Mucosa of descending colon (tissue), 3 donors: ENCODE data around the gene IL22RA1. TPM values are rescaled to one million over a fixed set of nuclear protein-coding genes. Genes with fewer than 3 reads are reported as not detected.

ENCODE experiments used
- ATAC-seq: fragments of 200-7000 bp; cut with Tn5 transposase; one replicate; pipeline ENCODE4 v1.9.1; 2020; ENCODE audit warnings: mild to moderate bottlenecking, moderate library complexity
- DNase-seq, 3 donors: peaks; one replicate each; pipeline ENCODE4 v3.0.0-alpha.2; 2020
- H3K36me3 ChIP-seq: fragments of 200-600 bp; one replicate; pipeline ENCODE4 v1.8.0; 2021; ENCODE audit warnings: low read depth, mild to moderate bottlenecking
- H3K4me1 ChIP-seq: fragments of 200-600 bp; one replicate; pipeline ENCODE4 v1.8.0; 2021; ENCODE audit warnings: low read depth, mild to moderate bottlenecking
- H3K4me3 ChIP-seq: fragments of 200-600 bp; one replicate; pipeline ENCODE4 v1.8.0; 2021; ENCODE audit warnings: mild to moderate bottlenecking
- H3K9me3 ChIP-seq: fragments of 200-600 bp; one replicate; pipeline ENCODE4 v1.8.0; 2021; ENCODE audit warnings: mild to moderate bottlenecking
- intact Hi-C, 2 donors: fragments of 100-400 bp; cut with DNase I in 1 of 2; cut with micrococcal nuclease in 1 of 2; formaldehyde crosslinking; loops; one replicate each; pipeline versions ENCODE4 v1.11.0 to v1.11.1; 2022; cut with DNase I, micrococcal nuclease
- total RNA-seq, 3 donors: library from RNA; stranded (reverse); fragmentation: NEBNext Ultra II Directional in 2 of 3; extraction: Animal tissue kit (Norgen Biotek cat#: 25700) in 2 of 3; gene quantifications; one replicate each; pipeline versions ENCODE4 v1.2.1 to v1.2.4, GENCODE V29; 2021 to 2023
- TF ChIP-seq, protein P1 (sequence below): fragments of 200-600 bp; IDR thresholded peaks from one replicate; pipeline ENCODE4 v1.8.0; 2022; ENCODE audit warnings: antibody characterized with exemption, mild to moderate bottlenecking
- donor health status: DM: no; HTN: no; CAD: no; lungs with moderate emphysema.
- donor health status: DM: no; HTN: no; CAD: no.
- donor health status: DM: no; HTN: yes; CAD: no.

IL22RA1 gene
- total RNA-seq, 3 donors from 2014 or later = 13.8 to 43.1 (median 28.2) TPM

DNA sequence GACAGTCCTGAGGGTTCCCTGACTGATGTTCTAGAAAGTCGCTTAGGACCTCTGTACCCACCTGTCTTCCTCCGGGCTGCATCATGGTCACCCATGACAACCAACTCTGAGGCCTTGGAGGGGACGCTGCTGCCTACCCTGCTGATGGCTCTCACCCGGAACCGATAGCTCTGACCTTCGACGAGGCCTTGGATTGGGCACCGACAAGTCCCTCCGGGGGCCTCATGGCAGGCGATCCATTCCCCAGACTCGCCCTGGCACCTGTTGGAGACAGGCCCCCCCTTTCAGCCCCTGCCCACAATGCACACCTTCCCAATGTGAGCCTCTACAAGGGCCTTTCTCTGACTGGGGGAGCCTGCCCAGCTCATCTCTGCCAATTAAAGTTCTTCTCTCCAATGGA lies 52.2 kb downstream of the IL22RA1 start:
- no peak for ATAC-seq
- intact Hi-C loops = no loop called here
- Histone ChIP-seq H3K4me1 (no peaks in the 10 kb centered on the region), H3K4me3 (no peak overlapping the region), H3K9me3 (no peaks in the 10 kb centered on the region), H3K36me3 (no peaks in the 10 kb centered on the region)
- TF ChIP-seq, protein P1, sequence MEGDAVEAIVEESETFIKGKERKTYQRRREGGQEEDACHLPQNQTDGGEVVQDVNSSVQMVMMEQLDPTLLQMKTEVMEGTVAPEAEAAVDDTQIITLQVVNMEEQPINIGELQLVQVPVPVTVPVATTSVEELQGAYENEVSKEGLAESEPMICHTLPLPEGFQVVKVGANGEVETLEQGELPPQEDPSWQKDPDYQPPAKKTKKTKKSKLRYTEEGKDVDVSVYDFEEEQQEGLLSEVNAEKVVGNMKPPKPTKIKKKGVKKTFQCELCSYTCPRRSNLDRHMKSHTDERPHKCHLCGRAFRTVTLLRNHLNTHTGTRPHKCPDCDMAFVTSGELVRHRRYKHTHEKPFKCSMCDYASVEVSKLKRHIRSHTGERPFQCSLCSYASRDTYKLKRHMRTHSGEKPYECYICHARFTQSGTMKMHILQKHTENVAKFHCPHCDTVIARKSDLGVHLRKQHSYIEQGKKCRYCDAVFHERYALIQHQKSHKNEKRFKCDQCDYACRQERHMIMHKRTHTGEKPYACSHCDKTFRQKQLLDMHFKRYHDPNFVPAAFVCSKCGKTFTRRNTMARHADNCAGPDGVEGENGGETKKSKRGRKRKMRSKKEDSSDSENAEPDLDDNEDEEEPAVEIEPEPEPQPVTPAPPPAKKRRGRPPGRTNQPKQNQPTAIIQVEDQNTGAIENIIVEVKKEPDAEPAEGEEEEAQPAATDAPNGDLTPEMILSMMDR = no peak
- no peak for DNase-seq

DNA sequence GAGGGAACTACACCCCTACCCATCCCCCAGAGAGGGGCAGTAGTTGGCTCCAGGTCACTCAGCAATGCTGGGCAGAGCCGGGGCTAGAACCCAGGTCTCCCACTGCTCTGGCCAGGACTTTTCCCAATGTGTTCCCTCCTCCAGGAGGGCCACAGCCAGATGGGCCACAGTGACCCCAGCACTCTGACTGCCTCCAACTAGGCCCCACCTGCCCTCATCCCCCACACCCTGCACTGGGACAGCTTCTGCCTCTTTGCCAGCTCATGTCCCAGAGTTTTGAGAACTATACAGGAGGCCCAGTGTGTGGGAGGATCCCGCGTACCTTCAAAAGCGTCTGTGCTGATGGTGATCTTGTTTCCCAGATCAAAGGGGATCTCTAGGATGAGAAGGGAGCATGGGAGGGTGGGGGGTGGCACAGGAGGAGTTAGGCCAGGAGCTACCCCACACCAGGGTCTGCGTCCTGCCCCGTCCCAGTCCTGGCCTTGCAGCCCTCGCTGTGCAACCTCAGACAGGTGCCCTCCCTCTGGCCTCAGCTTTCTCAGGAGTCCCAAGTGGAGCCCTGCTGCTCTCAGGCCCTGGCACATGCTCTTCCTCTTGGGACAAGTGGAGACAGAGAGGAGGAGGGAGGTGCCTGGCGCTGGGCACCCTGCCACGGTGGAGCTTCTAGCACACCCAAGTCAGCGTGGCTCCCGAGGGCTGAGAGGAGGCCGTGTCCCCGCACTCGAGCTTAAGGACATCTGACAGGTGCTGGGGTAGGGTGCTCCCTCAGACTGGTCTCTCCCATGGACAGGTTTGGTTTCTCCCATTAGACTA lies 53.0 kb downstream of the IL22RA1 start:
- DNase-seq = no peak
- intact Hi-C loops = no loop called here
- TF ChIP-seq, protein P1 = no peak
- H3K4me1 ChIP-seq = no peaks in the 10 kb centered on the region
- H3K9me3 ChIP-seq = no peaks in the 10 kb centered on the region
- no peaks in the 10 kb centered on the region for H3K36me3 ChIP-seq
- H3K4me3 ChIP-seq = no peak overlapping the region
- no peak for ATAC-seq

DNA sequence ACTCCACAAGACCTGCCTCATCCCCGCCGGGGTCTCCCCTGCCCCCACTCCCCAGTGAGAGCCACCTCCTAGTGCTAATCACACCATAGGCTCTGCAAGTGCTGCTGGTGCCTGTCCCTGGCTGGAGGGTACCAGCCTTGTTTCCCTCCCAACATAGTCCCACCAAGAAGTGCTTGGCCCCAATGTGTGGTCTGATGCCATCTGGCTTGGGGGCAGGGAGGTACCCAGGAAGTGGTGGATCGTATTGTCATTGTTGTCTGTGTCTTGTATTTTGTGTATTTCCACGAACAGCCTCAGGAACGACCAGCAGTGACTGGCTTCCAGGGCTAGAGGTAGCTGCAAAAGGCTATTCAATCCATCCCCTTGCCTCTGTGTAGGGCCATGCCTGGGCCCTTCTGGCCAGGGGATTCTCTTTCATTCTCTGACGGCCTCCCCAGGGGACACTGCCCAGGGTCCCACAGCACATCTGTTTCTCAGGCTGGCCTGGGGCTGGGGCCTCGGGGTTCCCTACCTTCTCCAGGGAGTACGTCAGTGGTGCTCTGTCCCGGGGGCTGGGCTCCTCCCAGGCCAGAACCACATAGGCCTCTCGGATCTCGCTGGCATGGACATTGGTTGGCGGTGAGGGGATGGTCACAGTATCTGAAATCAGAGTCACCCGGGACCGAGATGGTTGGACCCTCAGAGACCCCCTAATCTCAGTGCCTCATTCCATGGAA lies 53.8 kb downstream of the IL22RA1 start:
- no peaks in the 10 kb centered on the region for H3K9me3 ChIP-seq
- H3K36me3 ChIP-seq = no peaks in the 10 kb centered on the region
- DNase-seq (no peak), ATAC-seq (no peak)
- no peaks in the 10 kb centered on the region for H3K4me1 ChIP-seq
- intact Hi-C loops = no loop called here
- TF ChIP-seq, protein P1 = no peak
- no peak overlapping the region for H3K4me3 ChIP-seq

DNA sequence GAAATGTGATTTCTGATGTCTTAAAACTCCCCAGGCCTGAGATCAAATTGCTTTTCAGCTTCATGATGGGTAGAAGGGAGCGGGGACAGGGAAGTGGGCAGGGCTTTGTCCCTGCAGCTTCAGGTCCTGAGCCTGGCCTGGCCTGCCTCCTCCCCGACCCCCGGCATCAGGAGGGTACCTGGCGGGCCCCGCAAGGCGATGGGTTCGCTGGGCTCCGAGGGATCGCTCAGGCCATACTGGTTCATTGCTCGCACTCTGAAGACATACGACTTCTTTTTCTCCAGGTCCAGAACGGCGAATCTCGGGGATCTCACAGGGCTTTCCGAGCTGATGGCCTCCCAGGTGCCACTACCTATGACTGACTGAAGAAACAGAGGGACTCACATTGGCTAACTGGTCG lies 56.5 kb downstream of the IL22RA1 start:
- H3K9me3 ChIP-seq = no peaks in the 10 kb centered on the region
- H3K36me3 ChIP-seq = no peaks in the 10 kb centered on the region
- ATAC-seq (no peak), DNase-seq (no peak)
- H3K4me1 ChIP-seq = no peaks in the 10 kb centered on the region
- intact Hi-C loops = no loop called here
- TF ChIP-seq, protein P1 = no peak
- H3K4me3 ChIP-seq = no peak overlapping the region

DNA sequence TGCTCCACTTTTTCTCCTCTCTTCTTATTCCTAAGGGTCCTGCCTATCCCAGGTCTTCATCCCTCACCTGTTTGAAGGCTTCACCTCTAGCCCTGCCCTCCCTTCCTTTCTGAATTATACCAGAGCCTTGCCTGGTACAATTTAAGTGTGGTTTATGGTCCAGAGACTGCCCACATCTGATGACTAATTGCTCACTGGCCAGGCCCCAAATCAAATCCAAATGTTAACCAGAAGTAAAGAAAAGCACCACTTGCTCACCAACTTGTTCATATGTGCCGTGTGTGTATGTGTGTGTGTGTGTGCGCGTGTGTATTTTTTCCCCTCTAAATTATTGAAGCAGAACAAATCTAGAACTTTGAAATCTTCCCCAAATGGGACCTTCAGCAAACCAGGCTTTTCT lies 57.4 kb downstream of the IL22RA1 start:
- H3K4me1 ChIP-seq = no peaks in the 10 kb centered on the region
- intact Hi-C loops = no loop called here
- ATAC-seq (no peak), DNase-seq (no peak)
- H3K4me3 ChIP-seq = no peak overlapping the region
- no peaks in the 10 kb centered on the region for H3K9me3 ChIP-seq
- TF ChIP-seq, protein P1 = no peak
- no peaks in the 10 kb centered on the region for H3K36me3 ChIP-seq
